Stimulated activated naive CD8-positive, alpha-beta T cell treated with anti-CD3 and anti-CD28 coated beads, Interleukin-15, amount 100 ng/mL, for 72 hours (primary cell): ENCODE results near the gene PDLIM7.
A peak's percentile ranks its signal among the peaks of the same experiment; 100 is the strongest.

Source experiments
- ATAC-seq: fragments of 150-1000 bp; cut with Tn5 transposase; 2 replicates; pipeline ENCODE4 v1.10.0; 2021; ENCODE audit warnings: mild to moderate bottlenecking, moderate library complexity
- DNase-seq, 2 donors: peaks; one replicate each; pipeline ENCODE4 v3.0.0; 2021 to 2022
- H3K27ac Mint-ChIP-seq, 2 donors: one replicate each; pipeline ENCODE4 v1.8.0; 2022; ENCODE audit warnings: mild to moderate bottlenecking in 2 of 2, mixed read lengths in 2 of 2, moderate library complexity in 2 of 2
- H3K27me3 Mint-ChIP-seq: one replicate; pipeline ENCODE4 v1.8.0; 2022; ENCODE audit warnings: mixed read lengths
- H3K4me1 Mint-ChIP-seq: one replicate; pipeline ENCODE4 v1.8.0; 2022; ENCODE audit warnings: mild to moderate bottlenecking, mixed read lengths
- H3K4me3 Mint-ChIP-seq, 2 donors: one replicate each; pipeline ENCODE4 v1.8.0; 2022; ENCODE audit warnings: mild to moderate bottlenecking in 2 of 2, mixed read lengths in 2 of 2, moderate library complexity in 1 of 2
- H3K9me3 Mint-ChIP-seq, 2 donors: one replicate each; pipeline ENCODE4 v1.8.0; 2022; ENCODE audit warnings: mixed read lengths in 2 of 2

The PDLIM7 gene

GRCh38 chr5:177478711-177479646 lies 18.4 kb downstream of the PDLIM7 start:
- peak overlapping the region; percentile 67 to 76 for H3K4me3 Mint-ChIP-seq
- peak; percentile 90 for ATAC-seq
- no peaks in the 10 kb centered on the region for H3K9me3 Mint-ChIP-seq
- H3K27me3 Mint-ChIP-seq, result no peaks in the 10 kb centered on the region
- H3K4me1 Mint-ChIP-seq, result peaks cover 61% of the 10 kb centered on the region
- H3K27ac Mint-ChIP-seq, result peak overlapping the region; percentile 99 to 100
- peak; percentile 79 to 82 for DNase-seq

DNA sequence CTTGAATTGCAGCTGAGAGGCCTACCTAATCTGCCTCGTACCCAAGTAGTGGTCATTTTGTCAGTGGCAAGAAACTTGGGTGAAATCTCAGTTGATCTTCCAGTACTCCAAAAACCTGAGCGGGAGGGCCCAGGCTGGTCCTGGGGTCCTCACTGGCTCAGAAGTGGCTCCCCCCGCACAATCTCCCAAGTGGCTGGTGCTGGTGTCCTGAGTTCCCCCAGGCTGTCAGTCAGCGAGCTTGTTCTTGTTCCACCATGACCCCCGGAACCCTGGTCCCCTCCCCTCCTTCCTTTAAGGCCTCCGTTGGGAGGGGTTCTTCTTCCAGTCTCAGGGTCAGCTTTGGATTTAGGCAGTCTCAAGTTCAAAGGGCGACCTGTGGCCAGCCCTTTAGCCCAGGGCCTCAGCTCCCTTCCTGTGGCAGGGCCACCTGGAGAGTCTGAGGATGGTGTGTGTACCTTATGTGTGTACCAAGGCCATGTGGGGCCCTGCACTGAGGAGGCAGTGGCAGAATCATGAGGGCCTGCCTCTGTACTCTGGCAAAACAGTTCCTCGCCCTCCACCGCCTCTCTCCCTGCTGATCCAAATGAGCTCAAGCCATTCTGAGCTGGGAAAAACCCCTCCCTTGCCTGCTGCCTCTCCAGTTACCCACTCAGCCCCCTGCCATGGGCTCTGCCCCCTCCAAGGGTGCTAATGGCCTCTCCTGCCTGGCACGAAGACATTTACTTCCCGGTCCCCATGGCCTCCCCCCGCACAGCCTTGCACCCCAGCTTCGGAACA lies 19.5 kb downstream of the PDLIM7 start:
- Mint-ChIP-seq H3K27ac (peak overlapping the region; percentile 99 to 100), H3K27me3 (no peaks in the 10 kb centered on the region), H3K9me3 (no peaks in the 10 kb centered on the region), H3K4me3 (peak overlapping the region; percentile 67 to 76), H3K4me1 (peaks cover 66% of the 10 kb centered on the region)
- DNase-seq (no peak), ATAC-seq (no peak)

DNA sequence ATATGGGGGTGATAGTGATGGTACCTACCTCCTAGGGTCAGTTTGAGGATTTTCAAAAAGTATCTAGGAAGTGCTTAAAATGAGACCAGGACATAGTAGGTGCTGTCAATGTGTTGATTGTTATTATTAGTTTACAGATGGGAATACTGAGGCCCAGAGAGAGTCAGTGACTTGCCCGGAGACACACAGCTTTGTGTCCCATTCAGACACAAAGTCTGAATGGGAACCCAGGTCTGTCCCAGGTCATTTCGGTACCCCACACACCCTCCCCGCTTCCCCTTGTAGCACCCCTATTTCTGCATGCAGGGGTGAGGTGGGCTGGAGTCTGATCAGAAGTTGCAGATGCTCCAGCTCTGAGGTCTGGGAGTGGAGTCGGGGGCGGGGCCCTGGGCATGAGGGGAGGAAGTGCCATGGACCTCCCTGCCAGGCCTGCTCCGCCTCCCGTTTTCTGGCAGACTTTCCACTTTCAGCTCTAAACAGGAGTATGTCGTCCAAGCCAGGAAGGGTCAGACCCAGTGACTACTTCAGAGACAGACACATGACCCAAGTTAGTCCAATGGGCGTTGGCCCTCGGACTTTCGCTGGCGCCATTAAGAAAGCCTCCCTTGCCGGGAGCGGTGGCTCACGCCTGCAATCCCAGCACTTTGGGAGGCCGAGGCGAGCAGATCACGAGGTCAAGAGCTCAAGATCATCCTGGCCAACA lies 20.7 kb downstream of the PDLIM7 start:
- Mint-ChIP-seq H3K4me3 (peak overlapping the region; percentile 70 to 72), H3K27me3 (no peaks in the 10 kb centered on the region), H3K9me3 (no peaks in the 10 kb centered on the region), H3K27ac (peak overlapping the region; percentile 59 to 99), H3K4me1 (peaks cover 73% of the 10 kb centered on the region)
- no peak for DNase-seq
- ATAC-seq, result no peak

DNA sequence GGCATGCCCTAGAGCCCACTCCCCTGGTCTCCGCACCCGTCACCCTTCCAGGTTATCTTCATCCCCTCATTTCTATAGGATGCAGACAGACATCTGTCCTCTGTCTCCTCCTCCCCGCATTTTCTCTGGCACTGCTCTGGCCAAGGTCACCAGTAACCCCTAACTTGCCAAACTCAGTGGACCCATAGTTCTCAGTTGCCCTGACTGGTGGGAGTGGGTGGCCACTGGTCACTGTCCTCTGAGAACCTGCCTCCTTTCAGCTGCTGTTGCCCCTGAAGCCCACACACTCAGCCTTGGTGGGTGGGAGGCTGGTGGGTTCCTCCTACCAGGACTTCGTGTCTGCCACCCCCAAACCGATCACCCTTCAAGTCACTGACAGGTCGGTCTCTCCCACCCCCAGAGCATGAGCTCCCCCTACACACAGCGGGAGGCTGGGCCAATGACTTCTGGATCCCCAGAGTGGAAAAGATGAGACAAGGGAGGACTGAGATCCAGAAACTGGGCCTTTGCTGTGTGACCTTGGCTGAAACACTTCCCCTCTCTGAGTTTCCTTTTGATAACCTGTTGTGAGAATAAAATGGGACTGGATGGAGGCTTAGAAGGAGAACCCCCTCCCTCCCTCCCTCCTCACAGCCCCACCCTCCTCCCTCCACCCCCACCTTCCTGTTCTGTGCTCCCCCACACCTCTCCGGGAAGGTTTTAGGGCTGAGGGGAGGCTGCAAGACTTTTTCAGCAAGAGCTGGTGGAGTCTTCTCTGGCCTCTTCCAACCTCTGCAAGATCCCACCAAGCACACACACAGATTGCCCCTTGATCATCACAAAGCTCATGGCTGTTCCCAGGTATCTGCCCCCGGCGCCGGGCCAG lies 21.6 kb downstream of the PDLIM7 start:
- ATAC-seq, result no peak
- peak overlapping the region; percentile 70 to 72 for H3K4me3 Mint-ChIP-seq

DNA sequence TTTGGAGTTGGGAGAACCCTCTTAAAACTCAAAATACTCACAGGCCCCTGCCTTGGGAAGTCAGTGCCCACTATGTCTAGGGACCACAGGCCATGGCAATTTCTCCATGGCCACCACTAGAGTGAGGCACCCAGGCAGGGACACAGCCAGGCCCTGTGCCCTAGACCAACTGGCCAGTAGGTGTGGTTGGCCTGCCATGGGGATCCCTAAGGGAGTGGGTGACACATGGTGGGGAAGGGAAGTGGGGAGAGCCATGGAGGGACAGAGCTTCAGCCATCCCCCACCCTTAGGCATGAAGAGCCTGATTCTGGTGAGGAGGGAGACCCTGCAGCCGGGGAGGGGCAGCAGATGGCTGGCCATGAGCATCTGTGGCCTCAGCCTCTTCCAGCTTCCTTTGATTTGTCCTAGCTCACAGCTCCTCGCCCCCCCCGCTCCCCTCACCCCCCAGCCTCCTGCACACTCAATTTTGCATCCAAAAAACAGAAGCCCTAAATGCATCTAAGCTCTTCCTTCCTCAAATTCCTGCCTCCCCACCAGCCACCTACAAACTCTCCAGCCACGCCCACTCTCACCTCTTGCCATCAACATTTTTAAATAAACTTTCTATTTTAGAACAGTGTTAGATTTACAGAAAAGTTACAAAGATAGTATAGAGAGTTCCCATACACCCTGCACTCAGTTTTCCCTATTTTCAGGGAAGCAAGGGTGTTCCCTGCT lies 22.4 kb downstream of the PDLIM7 start:
- no peaks in the 10 kb centered on the region for H3K9me3 Mint-ChIP-seq
- no peaks in the 10 kb centered on the region for H3K27me3 Mint-ChIP-seq
- H3K27ac Mint-ChIP-seq, result peak overlapping the region; percentile 71 to 84
- H3K4me1 Mint-ChIP-seq, result peaks cover 87% of the 10 kb centered on the region
- no peak for DNase-seq
- peak overlapping the region; percentile 68 to 89 for H3K4me3 Mint-ChIP-seq
- ATAC-seq, result no peak

More for the DNA sequence above, 21.6 kb downstream of the PDLIM7 start:
- peak overlapping the region; percentile 84 to 95 for H3K27ac Mint-ChIP-seq
- peak in 1 of 2 donors; percentile 31 for DNase-seq
- H3K9me3 Mint-ChIP-seq, result no peaks in the 10 kb centered on the region
- peaks cover 81% of the 10 kb centered on the region for H3K4me1 Mint-ChIP-seq
- H3K27me3 Mint-ChIP-seq, result no peaks in the 10 kb centered on the region

GRCh38 chr5:177474002-177474476 lies 23.4 kb downstream of the PDLIM7 start:
- Mint-ChIP-seq H3K9me3 (no peaks in the 10 kb centered on the region), H3K27me3 (no peaks in the 10 kb centered on the region), H3K27ac (peak overlapping the region; percentile 88), H3K4me3 (peak overlapping the region; percentile 68 to 89), H3K4me1 (peaks cover 87% of the 10 kb centered on the region)
- no peak for DNase-seq
- ATAC-seq, result no peak

GRCh38 chr5:177473443-177474001 lies 23.9 kb downstream of the PDLIM7 start, which contains the start of gene DBN1:
DBN1 (minus strand) TSS chr5:177473634; CDS start chr5:177473521, 113 bp downstream.
- DNase-seq, result peak; percentile 32 to 43
- Mint-ChIP-seq H3K9me3 (no peaks in the 10 kb centered on the region), H3K4me3 (peak within 1 kb of the TSS; percentile 88 to 92), H3K4me1 (peaks cover 87% of the 10 kb centered on the region), H3K27me3 (no peaks in the 10 kb centered on the region), H3K27ac (peak within 1 kb of the TSS; percentile 88 to 92)
- peak; percentile 44 for ATAC-seq

DNA sequence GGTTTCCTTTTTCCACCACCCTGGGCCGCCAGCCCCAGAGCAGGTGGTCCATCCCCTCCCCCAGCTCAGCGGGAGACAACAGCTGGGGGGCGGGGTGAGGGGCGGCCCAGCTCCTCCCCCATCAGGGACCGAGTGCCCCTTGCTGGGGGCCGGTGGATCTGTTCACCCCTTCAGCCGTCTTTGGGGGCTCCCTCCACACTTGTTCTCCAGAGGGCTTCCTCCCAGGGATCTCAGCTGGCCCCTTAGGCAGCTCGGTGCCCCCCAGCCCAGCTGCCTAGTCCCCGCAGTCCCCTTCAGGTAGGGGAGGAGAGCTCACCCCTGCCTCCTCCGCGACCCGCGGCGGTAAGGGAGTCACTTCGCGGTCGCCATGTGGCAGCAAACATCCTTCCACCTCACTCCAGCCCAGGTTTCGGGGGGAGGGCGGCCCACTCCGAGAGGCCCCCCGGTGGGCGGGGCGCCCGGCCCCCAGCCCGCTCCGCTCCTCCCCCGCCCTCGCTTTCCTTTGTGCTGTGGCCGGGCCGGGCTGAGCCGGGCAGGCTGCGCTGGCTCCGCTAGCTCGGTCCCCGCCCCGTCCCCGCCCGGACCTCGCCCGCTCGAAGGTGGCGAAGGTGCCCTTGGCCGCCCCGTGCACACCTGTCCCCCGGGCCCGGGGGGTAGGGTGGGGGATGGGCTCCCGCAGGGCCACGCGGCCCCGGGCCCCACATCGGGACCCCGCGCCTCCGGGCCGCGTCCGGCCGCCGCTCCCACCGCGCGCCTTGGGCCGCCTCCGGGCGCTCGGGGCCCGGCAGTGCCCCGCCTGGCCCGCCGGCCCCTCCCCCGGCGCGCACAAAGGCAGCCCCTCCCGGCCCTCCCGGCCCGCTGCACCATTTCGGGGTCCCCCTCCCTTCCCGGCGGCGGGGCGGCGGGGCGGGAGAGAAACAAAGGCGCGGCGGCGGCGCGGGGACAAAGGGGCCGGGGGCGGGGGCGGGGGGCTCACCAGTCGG lies 24.7 kb downstream of the PDLIM7 start:
- Mint-ChIP-seq H3K9me3 (no peaks in the 10 kb centered on the region), H3K27me3 (no peaks in the 10 kb centered on the region), H3K4me3 (peak overlapping the region; percentile 88 to 92), H3K27ac (peak overlapping the region; percentile 78 to 92), H3K4me1 (peaks cover 82% of the 10 kb centered on the region)
- ATAC-seq (peak; percentile 78), DNase-seq (peak; percentile 85 to 92)

- peak; percentile 79 for ATAC-seq
- H3K9me3 Mint-ChIP-seq, result no peaks in the 10 kb centered on the region
- H3K4me3 Mint-ChIP-seq, result peak overlapping the region; percentile 88 to 92
- H3K4me1 Mint-ChIP-seq, result peaks cover 78% of the 10 kb centered on the region
- peak; percentile 59 to 84 for DNase-seq
- H3K27ac Mint-ChIP-seq, result peak overlapping the region; percentile 78 to 92
- no peaks in the 10 kb centered on the region for H3K27me3 Mint-ChIP-seq
Observed at GRCh38 chr5:177471610-177472356, 25.6 kb downstream of the PDLIM7 start.

DNA sequence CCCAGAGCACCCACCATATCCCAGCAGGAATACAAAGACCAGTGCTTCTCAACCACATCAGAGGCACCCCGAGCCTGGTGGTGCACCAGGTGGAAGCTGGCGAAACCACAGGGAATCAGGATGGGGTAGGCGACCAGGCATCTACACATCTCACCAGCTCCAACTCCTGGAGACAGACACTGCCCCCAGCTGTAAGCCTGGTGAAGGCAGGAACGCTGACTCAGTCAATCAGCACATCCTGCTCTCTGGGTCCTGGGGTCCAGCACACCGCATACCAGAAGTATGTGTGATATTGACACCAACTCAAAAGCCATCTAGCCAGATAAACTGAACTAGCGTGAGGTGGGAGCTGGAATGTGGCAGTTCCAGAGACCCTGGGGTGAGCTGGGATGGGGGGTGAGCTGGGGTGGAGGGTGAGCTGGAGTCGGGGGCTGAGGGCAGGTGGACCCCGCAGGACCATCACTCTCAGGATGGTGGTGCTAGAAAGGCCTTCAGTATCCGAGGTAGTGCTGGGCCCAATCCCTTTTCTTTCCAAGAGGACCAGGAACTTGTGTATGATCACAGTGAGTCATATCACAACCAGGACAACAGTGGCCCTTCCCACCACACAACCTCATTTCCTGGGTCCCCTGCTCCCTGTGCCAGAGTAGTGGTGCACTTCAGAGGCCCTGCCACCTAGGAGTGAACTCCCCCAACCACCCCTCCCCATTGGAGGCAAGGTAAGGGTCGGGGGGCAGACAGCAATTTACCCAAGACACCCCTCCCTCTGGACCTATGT lies 26.5 kb downstream of the PDLIM7 start:
- no peak for DNase-seq
- H3K27ac Mint-ChIP-seq, result peak overlapping the region in 1 of 2 donors; percentile 79
- ATAC-seq, result no peak
- H3K9me3 Mint-ChIP-seq, result no peaks in the 10 kb centered on the region
- H3K27me3 Mint-ChIP-seq, result no peaks in the 10 kb centered on the region
- peak overlapping the region; percentile 88 to 92 for H3K4me3 Mint-ChIP-seq
- H3K4me1 Mint-ChIP-seq, result peaks cover 71% of the 10 kb centered on the region

DNA sequence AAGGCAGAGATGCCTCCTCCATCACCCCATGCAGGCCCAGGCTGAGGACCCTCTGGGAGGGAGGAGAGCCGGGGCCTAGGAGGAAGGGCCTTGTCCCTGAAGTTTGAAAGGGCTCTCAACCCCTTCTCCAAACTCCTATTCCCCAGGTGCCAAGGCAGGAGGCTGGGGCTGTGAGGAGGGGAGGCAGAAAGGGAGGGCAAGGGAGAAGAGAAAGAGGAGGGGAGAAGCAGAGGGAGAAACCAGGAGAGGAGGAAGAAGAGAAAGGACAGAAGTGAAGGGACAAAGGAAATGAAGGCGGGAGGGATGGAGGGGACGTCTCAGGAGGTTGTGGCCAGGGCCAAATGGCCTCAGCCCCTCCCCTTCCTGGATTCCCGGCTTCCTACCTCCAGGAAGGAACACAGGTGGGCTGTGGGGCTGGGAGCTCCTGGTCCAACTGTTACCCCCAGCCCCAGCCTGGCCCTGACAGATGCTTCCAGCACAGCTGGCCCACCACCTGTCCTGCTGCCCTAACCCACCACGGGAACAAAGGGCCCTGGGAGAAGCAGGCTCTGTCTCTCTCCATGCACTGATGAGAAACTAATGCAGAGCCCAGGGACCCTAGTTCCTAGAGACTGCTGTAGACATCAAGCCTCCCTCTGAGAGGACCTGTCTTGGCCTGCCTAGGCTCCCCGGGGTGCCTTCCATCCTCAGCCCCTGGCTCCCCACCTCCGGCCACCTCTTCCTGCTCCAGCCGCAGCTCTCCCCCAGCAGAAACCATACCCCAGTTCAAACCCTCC lies 27.5 kb downstream of the PDLIM7 start:
- Mint-ChIP-seq H3K27me3 (no peaks in the 10 kb centered on the region), H3K9me3 (no peaks in the 10 kb centered on the region), H3K27ac (peak overlapping the region; percentile 37 to 88), H3K4me1 (peaks cover 61% of the 10 kb centered on the region), H3K4me3 (peak overlapping the region in 1 of 2 donors; percentile 71)
- ATAC-seq, result no peak
- no peak for DNase-seq
